OCI-LY7 (cell line): Measurements from ENCODE around the gene ACVR1. TPM values are rescaled to one million over a fixed set of nuclear protein-coding genes. Genes with fewer than 3 reads are reported as not detected.

Experiments
- BruUV-seq: library from RNA; stranded (reverse); fragments of 400-500 nt; replicated peaks from 2 replicates; lab custom pipeline; 2021; lab: Mats Ljungman, UMichigan
- CTCF ChIA-PET: fragments of 300-600 bp; sonication (Branson Sonifier 250); formaldehyde crosslinking; loops from one replicate; lab custom pipeline; 2022; ENCODE audit warnings: antibody characterized with exemption; ENCODE audit not compliant: unreplicated experiment; lab: Charles Lee
- POLR2A ChIA-PET: fragments of 300-600 bp; sonication (Branson Sonifier 250); formaldehyde crosslinking; loops from one replicate; lab custom pipeline; 2022; ENCODE audit warnings: antibody characterized with exemption; lab: Charles Lee
- DNase-seq: peaks from one replicate; pipeline ENCODE4 v3.0.0-alpha.2; 2015; ENCODE audit warnings: low spot score
- H2AFZ ChIP-seq: fragments of 200-600 bp; sonication (generic), shearing (Covaris generic); 2 replicates; pipeline ENCODE4 v1.6.1; 2014; ENCODE audit warnings: mild to moderate bottlenecking, antibody characterized with exemption, low read length, moderate library complexity
- H3K27ac ChIP-seq: fragments of 200-600 bp; sonication (generic); 2 replicates; pipeline ENCODE4 v1.5.1; 2014; ENCODE audit warnings: mixed run types, low read depth, mild to moderate bottlenecking, moderate library complexity, low read length, inconsistent platforms; ENCODE audit not compliant: poor library complexity, severe bottlenecking
- H3K36me3 ChIP-seq: fragments of 200-600 bp; sonication (generic); 2 replicates; pipeline ENCODE4 v1.6.1; 2014; ENCODE audit warnings: mild to moderate bottlenecking, antibody characterized with exemption, low read length, moderate library complexity, mixed read lengths; ENCODE audit not compliant: insufficient read depth
- H3K4me1 ChIP-seq: fragments of 200-600 bp; sonication (generic); 2 replicates; pipeline ENCODE4 v1.5.1; 2014; ENCODE audit warnings: mild to moderate bottlenecking, low read length; ENCODE audit not compliant: insufficient read depth, poor library complexity, severe bottlenecking
- H3K4me2 ChIP-seq: fragments of 200-600 bp; sonication (generic); 2 replicates; pipeline ENCODE4 v1.6.1; 2014; ENCODE audit warnings: mild to moderate bottlenecking, low read length
- H3K4me3 ChIP-seq: fragments of 200-600 bp; sonication (generic); 2 replicates; pipeline ENCODE4 v1.5.1; 2014; ENCODE audit warnings: mild to moderate bottlenecking, low read depth, low read length; ENCODE audit not compliant: poor library complexity, severe bottlenecking
- H3K79me2 ChIP-seq: fragments of 200-600 bp; sonication (generic); 2 replicates; pipeline ENCODE4 v1.6.1; 2016; ENCODE audit warnings: low read depth, mild to moderate bottlenecking, low read length, moderate library complexity, mixed read lengths; ENCODE audit not compliant: insufficient read depth
- H3K9me2 ChIP-seq: fragments of 200-600 bp; sonication (generic); 2 replicates; pipeline ENCODE4 v1.6.1; 2016; ENCODE audit warnings: mild to moderate bottlenecking, low read length, mixed read lengths; ENCODE audit not compliant: insufficient read depth
- H3K9me3 ChIP-seq: fragments of 200-600 bp; sonication (generic); 2 replicates; pipeline ENCODE4 v1.6.1; 2014; ENCODE audit warnings: mild to moderate bottlenecking, mixed run types, low read length, mixed read lengths
- H4K20me1 ChIP-seq: fragments of 200-600 bp; sonication (generic); 2 replicates; pipeline ENCODE4 v1.6.1; 2014; ENCODE audit warnings: mild to moderate bottlenecking, antibody characterized with exemption, low read length, moderate library complexity, mixed read lengths; ENCODE audit not compliant: insufficient read depth
- EZH2phosphoT487 ChIP-seq: fragments of 200-600 bp; sonication (generic); IDR thresholded peaks from 2 replicates; pipeline ENCODE4 v1.6.1; 2018; ENCODE audit warnings: low read depth, borderline replicate concordance, mild to moderate bottlenecking, mixed run types, antibody characterized with exemption, low read length, moderate library complexity, mixed read lengths
- intact Hi-C: fragments of 100-400 bp; cut with micrococcal nuclease; formaldehyde crosslinking; loops from one replicate; pipeline ENCODE4 v1.10.0; 2022; ENCODE audit not compliant: unreplicated experiment
- total RNA-seq, 2 experiments: library from RNA; depleted of rRNA in 1 of 2; stranded (reverse); fragments of >200 nt in 1 of 2; shearing (Covaris generic) in 1 of 2; gene quantifications; 2 replicates each; pipeline ENCODE4 v1.2.3, GENCODE V29; 2014 to 2022
- TF ChIP-seq, protein P1 (sequence below): fragments of 200-600 bp; sonication (generic); conservative IDR thresholded peaks from 2 replicates; pipeline ENCODE4 v1.5.1; 2014; ENCODE audit warnings: mild to moderate bottlenecking, antibody characterized with exemption, low read length, moderate library complexity, mixed read lengths

Gene ACVR1
- total RNA-seq, 2 experiments from 2014 or later = 0.13 to 3.9 TPM

DNA sequence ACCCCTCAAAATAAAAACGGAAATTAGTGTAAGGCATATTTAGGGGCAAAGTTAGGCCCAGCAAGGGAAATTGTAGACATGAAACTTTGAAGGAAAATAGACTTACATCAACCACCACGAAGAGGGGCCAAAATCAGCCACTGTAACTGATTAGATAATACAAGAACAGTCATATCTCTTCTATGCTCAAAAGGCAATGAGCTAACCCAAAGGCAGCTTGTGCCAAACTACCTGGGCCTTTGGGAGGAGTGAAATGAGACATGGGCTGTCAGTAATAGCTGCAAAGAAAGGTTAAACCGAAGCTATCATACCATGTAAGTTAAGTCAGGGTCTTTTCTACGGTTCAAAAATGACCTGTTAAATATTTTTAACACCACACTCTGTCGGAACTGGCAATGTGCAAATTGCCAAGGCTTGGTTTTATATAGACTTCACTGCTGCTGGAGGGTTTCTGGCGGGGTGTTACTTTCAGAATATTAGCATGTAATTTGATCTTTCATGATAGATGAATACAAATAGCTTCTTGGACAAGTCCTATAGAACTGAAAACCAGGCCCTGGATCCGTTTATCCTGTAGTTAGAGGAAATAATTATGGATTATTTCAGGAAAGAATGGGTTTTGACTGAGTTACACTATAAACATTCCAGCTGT, 69.6 kb downstream of the ACVR1 start:
- ChIA-PET CTCF (no interaction called here), POLR2A (interaction anchor here (0.5 to 1.1 kb wide), 3 partner anchors 27 to 1530 kb away, joined by 3 read pairs; no protein-coding TSS in a partner anchor)
- Histone ChIP-seq H3K27ac (no peak overlapping the region), H3K4me1 (no peaks in the 10 kb centered on the region), H2AFZ (no peak overlapping the region), H3K4me2 (no peak overlapping the region), H3K9me2 (no peaks in the 10 kb centered on the region), H3K79me2 (no peaks in the 10 kb centered on the region), H3K4me3 (no peak overlapping the region), H3K9me3 (no peaks in the 10 kb centered on the region), H3K36me3 (no peaks in the 10 kb centered on the region), H4K20me1 (no peaks in the 10 kb centered on the region)
- intact Hi-C loops = no loop called here
- BruUV-seq = no TSS peak
- DNase-seq = no peak
- TF ChIP-seq, protein P1, sequence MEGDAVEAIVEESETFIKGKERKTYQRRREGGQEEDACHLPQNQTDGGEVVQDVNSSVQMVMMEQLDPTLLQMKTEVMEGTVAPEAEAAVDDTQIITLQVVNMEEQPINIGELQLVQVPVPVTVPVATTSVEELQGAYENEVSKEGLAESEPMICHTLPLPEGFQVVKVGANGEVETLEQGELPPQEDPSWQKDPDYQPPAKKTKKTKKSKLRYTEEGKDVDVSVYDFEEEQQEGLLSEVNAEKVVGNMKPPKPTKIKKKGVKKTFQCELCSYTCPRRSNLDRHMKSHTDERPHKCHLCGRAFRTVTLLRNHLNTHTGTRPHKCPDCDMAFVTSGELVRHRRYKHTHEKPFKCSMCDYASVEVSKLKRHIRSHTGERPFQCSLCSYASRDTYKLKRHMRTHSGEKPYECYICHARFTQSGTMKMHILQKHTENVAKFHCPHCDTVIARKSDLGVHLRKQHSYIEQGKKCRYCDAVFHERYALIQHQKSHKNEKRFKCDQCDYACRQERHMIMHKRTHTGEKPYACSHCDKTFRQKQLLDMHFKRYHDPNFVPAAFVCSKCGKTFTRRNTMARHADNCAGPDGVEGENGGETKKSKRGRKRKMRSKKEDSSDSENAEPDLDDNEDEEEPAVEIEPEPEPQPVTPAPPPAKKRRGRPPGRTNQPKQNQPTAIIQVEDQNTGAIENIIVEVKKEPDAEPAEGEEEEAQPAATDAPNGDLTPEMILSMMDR = no peak
- no peak for TF ChIP-seq EZH2phosphoT487

DNA sequence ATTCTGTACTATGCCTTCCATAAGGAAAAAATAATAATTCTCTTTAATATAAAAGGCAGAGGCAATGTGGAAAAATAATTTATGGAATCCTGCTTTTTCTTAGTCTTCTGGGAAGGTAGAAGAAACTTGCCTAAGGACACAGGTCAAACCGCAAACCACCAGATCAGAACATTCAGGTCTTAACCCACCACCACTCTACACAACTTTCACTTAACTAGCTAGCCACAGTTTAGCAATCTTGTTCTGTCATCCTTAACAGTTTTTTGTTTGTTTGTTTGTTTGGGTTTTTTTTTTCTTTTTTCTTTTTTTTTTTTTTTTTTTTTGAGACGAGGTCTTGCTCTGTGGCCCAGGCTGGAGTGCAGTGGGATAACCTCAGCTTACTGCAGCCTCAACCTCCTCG, 70.6 kb downstream of the ACVR1 start:
- no peak overlapping the region for H3K27ac ChIP-seq
- ChIA-PET CTCF (no interaction called here), POLR2A (interaction anchor here (1.1 kb wide), 1 partner anchor 26 kb away, joined by 3 read pairs; no protein-coding TSS in a partner anchor)
- H2AFZ ChIP-seq = no peak overlapping the region
- no peaks in the 10 kb centered on the region for H4K20me1 ChIP-seq
- intact Hi-C loops = no loop called here
- no peaks in the 10 kb centered on the region for H3K9me3 ChIP-seq
- no peaks in the 10 kb centered on the region for H3K4me1 ChIP-seq
- DNase-seq = no peak
- no peaks in the 10 kb centered on the region for H3K36me3 ChIP-seq
- no peak for TF ChIP-seq EZH2phosphoT487
- TF ChIP-seq, protein P1 = no peak
- BruUV-seq = no TSS peak
- H3K4me2 ChIP-seq = no peak overlapping the region
- no peaks in the 10 kb centered on the region for H3K9me2 ChIP-seq
- no peaks in the 10 kb centered on the region for H3K79me2 ChIP-seq
- H3K4me3 ChIP-seq = no peak overlapping the region

DNA sequence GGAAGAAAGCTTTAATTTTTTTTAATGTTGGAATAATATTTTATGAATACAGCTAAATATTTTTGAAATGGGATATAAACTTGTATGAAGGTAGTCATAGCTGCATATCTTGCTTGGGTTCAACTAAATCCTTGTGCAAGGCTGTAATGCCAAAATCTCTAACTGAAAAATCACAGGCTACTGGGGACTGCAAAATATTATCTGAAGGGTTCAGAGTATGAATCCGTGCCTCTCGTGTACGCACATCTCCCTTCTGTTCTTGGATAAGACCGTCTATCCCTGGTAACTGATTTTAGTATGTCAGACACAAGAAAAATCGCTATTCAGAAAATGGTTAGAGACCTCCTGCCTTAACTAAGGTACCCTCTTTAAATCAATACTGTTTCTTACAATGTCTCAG, 71.8 kb downstream of the ACVR1 start:
- DNase-seq = no peak
- CTCF ChIA-PET = no interaction called here
- Histone ChIP-seq H3K4me2 (no peak overlapping the region), H4K20me1 (no peaks in the 10 kb centered on the region), H3K4me1 (no peaks in the 10 kb centered on the region), H3K4me3 (no peak overlapping the region), H2AFZ (no peak overlapping the region), H3K9me3 (no peaks in the 10 kb centered on the region), H3K27ac (no peak overlapping the region), H3K36me3 (no peaks in the 10 kb centered on the region), H3K9me2 (no peaks in the 10 kb centered on the region), H3K79me2 (no peaks in the 10 kb centered on the region)
- no peak for TF ChIP-seq EZH2phosphoT487
- TF ChIP-seq, protein P1 = no peak
- no TSS peak for BruUV-seq
- POLR2A ChIA-PET = interaction anchor here (0.6 to 0.7 kb wide), 2 partner anchors 15 to 428 kb away, joined by 3 read pairs; no protein-coding TSS in a partner anchor
- intact Hi-C loops = no loop called here
